ENCODE results near the gene GNB5. TPM values are rescaled to one million over a fixed set of nuclear protein-coding genes. Genes with fewer than 3 reads are reported as not detected.

The GNB5 gene
- total RNA-seq, 1 donor from 2014 or later = 25.6 TPM

GRCh38 chr15:52140646-52141045 is 50.5 kb downstream of the GNB5 start:
- H3K27ac Mint-ChIP-seq (ENCODE audit: unreplicated experiment) = peak overlapping the region; percentile 53
- H3K4me1 Mint-ChIP-seq (ENCODE audit: low read depth, unreplicated experiment) = peaks cover 34% of the 10 kb centered on the region
- H3K27me3 ChIP-seq (ENCODE audit: insufficient read depth, low read length) = no peaks in the 10 kb centered on the region
- no peak for FAIRE-seq
- H3K36me3 ChIP-seq (ENCODE audit: insufficient read depth, low read length) = no peaks in the 10 kb centered on the region
- no peaks in the 10 kb centered on the region for H3K27me3 Mint-ChIP-seq (ENCODE audit: low read depth, unreplicated experiment)
- H3K4me2 ChIP-seq (ENCODE audit: low read length) = no peak overlapping the region
- H3K9me3 ChIP-seq (ENCODE audit: insufficient read depth, low read depth, low read length) = no peaks in the 10 kb centered on the region
- H2AFZ ChIP-seq (ENCODE audit: low read depth, low read length) = no peak overlapping the region
- no peak for TF ChIP-seq CTCF (IDR thresholded peaks at IDR 0.05; ENCODE audit: insufficient read depth, low read depth, low read length)
- TF ChIP-seq EZH2 (IDR thresholded peaks at IDR 0.05; ENCODE audit: insufficient read depth, low read length) = no peak
- H3K4me3 ChIP-seq (ENCODE audit: insufficient read depth, low read depth, low read length) = no peak overlapping the region
- no peak overlapping the region for H3K4me3 Mint-ChIP-seq (ENCODE audit: unreplicated experiment)
- H3K9me3 Mint-ChIP-seq (ENCODE audit: unreplicated experiment) = peaks cover 9% of the 10 kb centered on the region
- no peak for DNase-seq (ENCODE audit: low read depth)
- H4K20me1 ChIP-seq (ENCODE audit: insufficient read depth, low read length) = no peaks in the 10 kb centered on the region
- peaks cover 15% of the 10 kb centered on the region for H3K4me1 ChIP-seq (ENCODE audit: insufficient read depth, low read length)
- no peak overlapping the region for H3K9ac ChIP-seq (ENCODE audit: low read length)
- H3K79me2 ChIP-seq (ENCODE audit: insufficient read depth, low read length) = no peaks in the 10 kb centered on the region
- peaks cover 13% of the 10 kb centered on the region for H3K36me3 Mint-ChIP-seq (ENCODE audit: low read depth, unreplicated experiment)
- no peak overlapping the region for H3K27ac ChIP-seq (ENCODE audit: low read depth, low read length)

DNA sequence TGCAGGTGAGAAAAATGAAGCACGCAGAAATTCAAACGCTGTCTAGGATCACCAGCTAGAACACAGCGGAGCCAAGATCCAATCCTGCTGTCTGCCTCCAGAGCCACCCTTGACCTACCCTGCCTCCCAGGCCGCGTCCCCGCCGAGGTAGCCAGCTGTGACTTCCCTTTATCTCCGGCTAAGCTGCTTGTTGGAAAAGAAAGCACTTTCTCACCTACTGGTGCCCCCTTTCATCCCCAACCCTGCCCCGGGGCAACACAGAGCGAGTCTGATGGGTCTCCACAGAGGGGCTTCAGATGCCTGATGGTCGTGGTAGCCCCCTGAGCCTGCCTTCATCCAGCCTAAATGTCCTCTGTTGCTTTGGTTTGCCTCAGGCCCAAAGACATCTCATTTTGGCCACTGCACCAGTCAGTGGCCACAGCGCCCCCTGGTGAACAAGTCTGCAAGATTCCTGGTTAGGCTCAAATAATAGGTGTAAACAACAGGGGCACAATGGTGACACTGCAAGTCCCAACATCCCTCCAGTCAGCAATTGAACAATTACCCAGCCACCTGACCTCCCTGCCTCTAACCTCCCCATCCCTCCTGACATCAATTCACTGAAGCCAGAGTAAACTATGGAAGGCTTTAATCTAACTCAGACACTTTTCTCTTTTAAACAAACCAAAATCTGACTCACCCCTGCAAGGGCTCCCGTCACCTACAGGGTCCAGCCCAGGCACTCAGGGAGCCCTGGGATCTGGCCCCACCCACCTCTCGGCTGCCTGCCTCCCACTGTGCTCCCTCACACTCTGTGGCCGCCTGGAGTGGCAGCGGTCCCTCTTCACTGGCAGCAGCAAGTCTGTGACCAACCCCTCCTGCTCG is 51.4 kb downstream of the GNB5 start:
- Mint-ChIP-seq H3K9me3 (ENCODE audit: unreplicated experiment) (peaks cover 8% of the 10 kb centered on the region), H3K27ac (ENCODE audit: unreplicated experiment) (peak overlapping the region; percentile 85), H3K27me3 (ENCODE audit: low read depth, unreplicated experiment) (no peaks in the 10 kb centered on the region), H3K4me3 (ENCODE audit: unreplicated experiment) (no peak overlapping the region), H3K4me1 (ENCODE audit: low read depth, unreplicated experiment) (peaks cover 32% of the 10 kb centered on the region), H3K36me3 (ENCODE audit: low read depth, unreplicated experiment) (peaks cover 12% of the 10 kb centered on the region)
- Histone ChIP-seq H3K4me1 (ENCODE audit: insufficient read depth, low read length) (peaks cover 14% of the 10 kb centered on the region), H2AFZ (ENCODE audit: low read depth, low read length) (peak overlapping the region; percentile 3), H3K27me3 (ENCODE audit: insufficient read depth, low read length) (no peaks in the 10 kb centered on the region), H3K4me3 (ENCODE audit: insufficient read depth, low read depth, low read length) (no peak overlapping the region), H3K27ac (ENCODE audit: low read depth, low read length) (no peak overlapping the region), H4K20me1 (ENCODE audit: insufficient read depth, low read length) (no peaks in the 10 kb centered on the region), H3K4me2 (ENCODE audit: low read length) (no peak overlapping the region), H3K79me2 (ENCODE audit: insufficient read depth, low read length) (no peaks in the 10 kb centered on the region), H3K9me3 (ENCODE audit: insufficient read depth, low read depth, low read length) (no peaks in the 10 kb centered on the region), H3K36me3 (ENCODE audit: insufficient read depth, low read length) (no peaks in the 10 kb centered on the region), H3K9ac (ENCODE audit: low read length) (no peak overlapping the region)
- FAIRE-seq = no peak
- peak; percentile 79 for TF ChIP-seq CTCF (IDR thresholded peaks at IDR 0.05; ENCODE audit: insufficient read depth, low read depth, low read length)
- no peak for TF ChIP-seq EZH2 (IDR thresholded peaks at IDR 0.05; ENCODE audit: insufficient read depth, low read length)
- peak; percentile 32 for DNase-seq (ENCODE audit: low read depth)
